Panc1 (cell line): ENCODE data around the gene GPC3. TPM values are rescaled to one million over a fixed set of nuclear protein-coding genes. Genes with fewer than 3 reads are reported as not detected.

Source experiments
- ATAC-seq: fragments of 200-7000 bp; cut with Tn5 transposase; 2 replicates; pipeline ENCODE4 v1.9.1; 2020; ENCODE audit warnings: mild to moderate bottlenecking, moderate library complexity
- BruUV-seq: library from RNA; stranded (reverse); fragments of 400-500 nt; replicated peaks from 2 replicates; lab custom pipeline; 2021; lab: Mats Ljungman, UMichigan
- CTCF ChIA-PET: fragments of 300-600 bp; sonication (Branson Sonifier 250); formaldehyde crosslinking; loops from one replicate; lab custom pipeline; 2022; ENCODE audit warnings: antibody characterized with exemption; lab: Charles Lee
- POLR2A ChIA-PET: fragments of 300-600 bp; sonication (Branson Sonifier 250); formaldehyde crosslinking; loops from one replicate; lab custom pipeline; 2022; ENCODE audit warnings: antibody characterized with exemption; lab: Charles Lee
- DNase-seq: peaks from one replicate; pipeline ENCODE4 v3.0.0-alpha.2; 2010; ENCODE audit warnings: low read depth, low spot score
- H3K27ac ChIP-seq: 2 replicates; pipeline ENCODE4 v1.5.1; 2011; ENCODE audit warnings: mild to moderate bottlenecking, low read length, inconsistent platforms
- H3K27me3 ChIP-seq: fragments of 200-500 bp; sonication (Bioruptor generic); 2 replicates; pipeline ENCODE4 v1.6.0; 2014; ENCODE audit warnings: low read length, inconsistent platforms; ENCODE audit not compliant: control insufficient read depth, insufficient read depth
- H3K36me3 ChIP-seq: fragments of 200-500 bp; sonication (Bioruptor generic); 2 replicates; pipeline ENCODE4 v1.5.1; 2014; ENCODE audit warnings: inconsistent platforms, mild to moderate bottlenecking, low read length, moderate library complexity; ENCODE audit not compliant: control insufficient read depth, insufficient read depth
- H3K4me1 ChIP-seq: 2 replicates; pipeline ENCODE4 v1.5.1; 2011; ENCODE audit warnings: inconsistent platforms, mild to moderate bottlenecking, low read length, moderate library complexity; ENCODE audit not compliant: control insufficient read depth, insufficient read depth
- H3K4me3 ChIP-seq, 2 experiments: 2 replicates each; pipeline ENCODE4 v1.5.1; 2011 to 2012; ENCODE audit warnings: low read depth in 2 of 2, low read length in 2 of 2, mild to moderate bottlenecking in 2 of 2, inconsistent platforms in 1 of 2, moderate library complexity in 1 of 2
- H3K9me3 ChIP-seq: fragments of 200-500 bp; sonication (Bioruptor generic); 2 replicates; pipeline ENCODE4 v1.5.1; 2014; ENCODE audit warnings: low read depth, mild to moderate bottlenecking, inconsistent platforms, low read length, moderate library complexity; ENCODE audit not compliant: control insufficient read depth, insufficient read depth
- CTCF ChIP-seq: fragments of 450-650 bp; IDR thresholded peaks from 2 replicates; pipeline ENCODE4 v1.5.1; 2017; ENCODE audit warnings: mild to moderate bottlenecking
- POLR2AphosphoS5 ChIP-seq: IDR thresholded peaks from 2 replicates; pipeline ENCODE4 v1.6.1; 2012; ENCODE audit warnings: mild to moderate bottlenecking, low read depth, low read length, moderate library complexity
- REST ChIP-seq, 2 experiments: IDR thresholded peaks; 2 replicates each; pipeline ENCODE4 v1.6.1; 2011 to 2012; ENCODE audit warnings: low read depth in 2 of 2, control low read depth in 1 of 2, low read length in 1 of 2, mild to moderate bottlenecking in 1 of 2, moderate library complexity in 1 of 2; ENCODE audit not compliant: insufficient read depth in 1 of 2
- SIN3A ChIP-seq: IDR thresholded peaks from 2 replicates; pipeline ENCODE4 v1.6.1; 2012; ENCODE audit warnings: low read depth, mild to moderate bottlenecking, low read length, moderate library complexity, borderline replicate concordance; ENCODE audit not compliant: insufficient read depth
- TCF7L2 ChIP-seq: IDR thresholded peaks from 2 replicates; pipeline ENCODE4 v1.6.1; 2011; ENCODE audit warnings: mild to moderate bottlenecking, low read depth, low read length, inconsistent platforms
- in situ Hi-C: cut with HindIII; loops from 2 replicates; pipeline ENCODE4 v1.10.0; 2016; ENCODE audit warnings: low sequenced_read_pairs, low pct_unique_long_range_greater_than_20kb
- intact Hi-C: fragments of 100-400 bp; cut with micrococcal nuclease; formaldehyde crosslinking; loops from one replicate; pipeline ENCODE4 v1.10.0; 2022; ENCODE audit not compliant: unreplicated experiment
- total RNA-seq: library from RNA; stranded (reverse); gene quantifications from one replicate; pipeline ENCODE4 v1.2.1, GENCODE V29; 2021; ENCODE audit not compliant: unreplicated experiment

Gene GPC3
- total RNA-seq, 1 experiment from 2014 or later = 0.95 TPM

DNA sequence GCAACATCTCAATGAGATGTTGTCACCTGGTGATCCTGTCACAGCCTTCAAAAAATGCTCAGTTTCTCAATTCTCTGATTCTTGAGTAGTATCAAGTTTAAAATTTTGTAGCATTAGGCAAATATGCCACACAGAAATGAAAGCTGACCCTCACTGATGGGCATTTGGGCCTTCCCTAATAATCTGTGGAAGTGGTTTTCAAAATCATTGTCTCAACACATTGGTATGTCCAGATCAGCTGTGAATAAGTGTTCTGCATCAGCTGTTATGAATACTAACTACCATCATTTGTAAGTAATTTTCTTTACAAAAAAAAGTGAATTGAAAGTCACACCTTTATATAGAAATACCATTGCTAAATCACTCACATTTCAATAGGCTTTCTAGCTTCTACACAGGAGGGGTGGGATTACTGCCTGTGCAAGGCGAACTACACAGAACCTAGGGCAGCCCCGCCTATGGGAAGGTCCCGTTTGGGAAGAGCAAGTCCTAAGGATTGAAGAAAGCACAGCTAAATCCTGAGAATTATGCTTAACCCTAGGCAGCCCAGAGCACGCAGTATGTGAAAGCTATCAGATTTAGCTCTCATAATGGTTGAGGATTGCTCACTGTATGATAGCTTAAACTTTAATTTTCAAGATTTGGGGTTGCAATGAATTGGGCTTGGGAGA, 73.4 kb downstream of the GPC3 start:
- Histone ChIP-seq H3K4me1 (no peaks in the 10 kb centered on the region), H3K4me3 (no peak overlapping the region), H3K36me3 (no peaks in the 10 kb centered on the region), H3K27me3 (no peaks in the 10 kb centered on the region; the same call in 1 of the 2 replicates), H3K9me3 (no peaks in the 10 kb centered on the region), H3K27ac (no peak overlapping the region)
- intact Hi-C loops (no loop called here), in situ Hi-C loops (no loop called here)
- ChIA-PET POLR2A (no interaction called here), CTCF (no interaction called here)
- no TSS peak for BruUV-seq
- no peak for TF ChIP-seq SIN3A
- TF ChIP-seq TCF7L2 = no peak
- TF ChIP-seq CTCF = no peak
- TF ChIP-seq REST (IDR thresholded peaks at IDR 0.05; ENCODE audit: insufficient read depth in 1 of 2, low read depth in 2 of 2, low read length in 1 of 2) = no peak
- no peak for TF ChIP-seq POLR2AphosphoS5
- no peak for ATAC-seq
- DNase-seq = no peak

DNA sequence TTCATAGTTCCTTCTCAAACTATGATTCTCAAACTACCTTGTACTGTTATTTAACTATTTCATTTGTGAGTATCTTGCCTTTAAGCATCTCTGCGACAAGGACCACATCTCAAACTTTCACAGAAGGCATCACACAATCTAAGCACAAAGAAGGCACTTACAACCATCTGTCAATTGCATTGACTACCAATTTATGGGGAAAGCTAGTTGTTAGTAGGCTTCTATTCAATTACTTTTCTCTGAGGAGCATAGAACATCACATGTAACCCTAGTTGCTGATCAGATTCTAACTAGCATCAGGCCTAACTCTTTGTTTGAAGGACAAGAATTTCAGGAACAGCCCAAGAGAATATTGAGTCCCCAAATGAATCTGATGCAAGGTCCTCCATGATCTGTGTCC, 74.9 kb downstream of the GPC3 start:
- H3K27me3 ChIP-seq = no peaks in the 10 kb centered on the region; the same call in 1 of the 2 replicates
- TF ChIP-seq TCF7L2 (no peak), SIN3A (no peak), POLR2AphosphoS5 (no peak), REST (IDR thresholded peaks at IDR 0.05; ENCODE audit: insufficient read depth in 1 of 2, low read depth in 2 of 2, low read length in 1 of 2) (no peak), CTCF (no peak)
- H3K27ac ChIP-seq = no peak overlapping the region
- H3K9me3 ChIP-seq = no peaks in the 10 kb centered on the region
- H3K36me3 ChIP-seq = no peaks in the 10 kb centered on the region
- ATAC-seq (no peak), DNase-seq (no peak)
- ChIA-PET CTCF (interaction anchor here (0.5 kb wide), 1 partner anchor 9 kb away, joined by 4 read pairs; no protein-coding TSS in a partner anchor), POLR2A (no interaction called here)
- BruUV-seq = no TSS peak
- no peak overlapping the region for H3K4me3 ChIP-seq
- in situ Hi-C loops (no loop called here), intact Hi-C loops (no loop called here)
- H3K4me1 ChIP-seq = no peaks in the 10 kb centered on the region
